GM12801 (cell line): Measurements from ENCODE around the gene PAX2.

Experiments
- CTCF ChIP-seq: IDR thresholded peaks from one replicate; pipeline ENCODE4 v1.5.1; 2011; ENCODE audit warnings: control low read depth; ENCODE audit not compliant: insufficient read length; ENCODE audit errors: extremely low read depth

The PAX2 gene

DNA sequence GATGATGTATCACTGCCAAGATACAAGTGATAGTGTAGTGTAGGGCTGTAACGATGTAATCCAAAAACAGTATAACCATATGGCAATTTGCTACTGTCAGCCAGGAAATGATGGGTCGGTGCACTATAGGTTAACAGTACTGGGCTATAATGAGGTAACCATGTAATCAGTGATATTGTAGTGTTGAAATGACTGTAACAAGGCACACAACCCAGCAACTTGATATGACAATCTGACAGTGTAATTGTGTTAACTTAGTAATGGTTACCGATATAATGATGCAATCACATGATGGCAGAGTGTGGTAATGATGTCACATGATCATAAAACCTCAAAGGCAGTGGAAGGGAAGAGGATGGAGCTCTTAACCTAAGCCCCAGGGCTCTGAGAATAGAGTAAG lies 93.6 kb downstream of the PAX2 start:
- no peak for TF ChIP-seq CTCF

GRCh38 chr10:100841528-100841927 lies 96.1 kb downstream of the PAX2 start:
- TF ChIP-seq CTCF: no peak

DNA sequence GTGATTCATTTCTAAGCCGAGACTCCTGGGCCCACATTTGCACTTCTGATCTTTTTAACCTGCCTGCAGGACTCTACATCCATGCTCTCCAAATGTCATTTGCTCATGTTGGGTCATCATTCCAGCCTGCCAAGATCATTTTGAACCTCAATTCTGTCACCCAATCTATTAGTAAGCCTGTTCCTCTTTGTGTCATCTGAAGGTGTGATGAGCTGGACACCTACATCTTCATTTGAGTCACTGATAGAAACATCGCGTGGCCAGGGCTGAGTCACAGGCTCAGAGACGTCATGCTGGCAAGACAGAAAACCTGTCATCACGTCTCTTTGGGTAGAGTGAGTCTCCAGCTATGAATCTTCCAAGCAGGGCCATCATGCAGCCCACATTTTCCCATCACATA lies 102.1 kb downstream of the PAX2 start:
- no peak for TF ChIP-seq CTCF

- TF ChIP-seq CTCF: no peak
Observed at GRCh38 chr10:100848770-100849169, 103.4 kb downstream of the PAX2 start.

GRCh38 chr10:100858261-100858660 lies 112.9 kb downstream of the PAX2 start:
- TF ChIP-seq CTCF: no peak

GRCh38 chr10:100858747-100859483 lies 113.5 kb downstream of the PAX2 start:
- no peak for TF ChIP-seq CTCF

GRCh38 chr10:100859484-100859763 lies 114.0 kb downstream of the PAX2 start:
- no peak for TF ChIP-seq CTCF
